ENCODE data around the gene ZNF99.
"Not testable (repeated sequence)": the region's sequence is repeated elsewhere in the genome, so short reads cannot be mapped to it uniquely, and the experiment has no call there.

The ZNF99 gene

DNA sequence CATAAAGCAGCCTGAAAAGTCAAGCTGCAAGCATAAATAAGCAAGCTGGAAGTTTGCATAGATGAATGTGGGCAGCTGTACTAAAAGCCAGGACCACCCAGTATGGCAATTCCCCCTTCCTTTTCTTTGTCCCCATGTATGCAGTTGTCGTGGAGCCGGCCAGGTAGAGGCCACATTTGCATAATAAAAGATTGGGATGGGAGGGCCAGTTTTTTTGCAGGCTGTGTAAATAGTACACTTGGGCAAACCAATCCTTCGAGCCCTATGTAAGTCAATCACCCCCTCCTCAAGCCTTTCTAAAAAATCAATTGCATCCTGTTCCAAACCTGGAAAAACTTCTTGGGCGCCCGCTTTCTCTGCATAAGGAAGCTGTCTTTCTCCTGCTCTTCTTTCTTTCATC is 13.1 kb upstream of the ZNF99 start:
- DNase-seq (ENCODE audit: low read depth) = no peak
- H3K4me3 ChIP-seq (ENCODE audit: low read length) = no peak overlapping the region
- TF ChIP-seq, protein P1, sequence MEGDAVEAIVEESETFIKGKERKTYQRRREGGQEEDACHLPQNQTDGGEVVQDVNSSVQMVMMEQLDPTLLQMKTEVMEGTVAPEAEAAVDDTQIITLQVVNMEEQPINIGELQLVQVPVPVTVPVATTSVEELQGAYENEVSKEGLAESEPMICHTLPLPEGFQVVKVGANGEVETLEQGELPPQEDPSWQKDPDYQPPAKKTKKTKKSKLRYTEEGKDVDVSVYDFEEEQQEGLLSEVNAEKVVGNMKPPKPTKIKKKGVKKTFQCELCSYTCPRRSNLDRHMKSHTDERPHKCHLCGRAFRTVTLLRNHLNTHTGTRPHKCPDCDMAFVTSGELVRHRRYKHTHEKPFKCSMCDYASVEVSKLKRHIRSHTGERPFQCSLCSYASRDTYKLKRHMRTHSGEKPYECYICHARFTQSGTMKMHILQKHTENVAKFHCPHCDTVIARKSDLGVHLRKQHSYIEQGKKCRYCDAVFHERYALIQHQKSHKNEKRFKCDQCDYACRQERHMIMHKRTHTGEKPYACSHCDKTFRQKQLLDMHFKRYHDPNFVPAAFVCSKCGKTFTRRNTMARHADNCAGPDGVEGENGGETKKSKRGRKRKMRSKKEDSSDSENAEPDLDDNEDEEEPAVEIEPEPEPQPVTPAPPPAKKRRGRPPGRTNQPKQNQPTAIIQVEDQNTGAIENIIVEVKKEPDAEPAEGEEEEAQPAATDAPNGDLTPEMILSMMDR (conservative IDR thresholded peaks at IDR 0.05; ENCODE audit: low read depth, low read length) = no peak

DNA sequence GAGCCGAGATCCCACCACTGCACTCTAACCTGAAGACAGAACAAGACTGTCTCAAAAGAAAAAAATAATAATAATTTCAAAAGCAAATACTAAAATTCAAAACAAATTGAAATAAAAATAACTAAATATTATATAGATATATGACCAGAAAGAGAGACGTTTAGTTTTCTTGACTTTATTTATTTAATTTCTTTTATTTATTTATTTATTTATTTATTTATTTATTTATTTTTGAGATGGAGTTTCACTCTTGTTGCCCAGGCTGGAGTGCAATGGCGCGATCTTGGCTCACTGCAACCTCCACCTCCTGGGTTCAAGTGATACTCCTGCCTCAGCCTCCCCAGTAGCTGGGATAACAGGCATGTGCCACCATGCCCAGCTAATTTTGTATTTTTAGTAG is 8.9 kb upstream of the ZNF99 start:
- not testable (repeated sequence) for H3K4me3 ChIP-seq (ENCODE audit: low read length); DNase-seq (ENCODE audit: low read depth)

DNA sequence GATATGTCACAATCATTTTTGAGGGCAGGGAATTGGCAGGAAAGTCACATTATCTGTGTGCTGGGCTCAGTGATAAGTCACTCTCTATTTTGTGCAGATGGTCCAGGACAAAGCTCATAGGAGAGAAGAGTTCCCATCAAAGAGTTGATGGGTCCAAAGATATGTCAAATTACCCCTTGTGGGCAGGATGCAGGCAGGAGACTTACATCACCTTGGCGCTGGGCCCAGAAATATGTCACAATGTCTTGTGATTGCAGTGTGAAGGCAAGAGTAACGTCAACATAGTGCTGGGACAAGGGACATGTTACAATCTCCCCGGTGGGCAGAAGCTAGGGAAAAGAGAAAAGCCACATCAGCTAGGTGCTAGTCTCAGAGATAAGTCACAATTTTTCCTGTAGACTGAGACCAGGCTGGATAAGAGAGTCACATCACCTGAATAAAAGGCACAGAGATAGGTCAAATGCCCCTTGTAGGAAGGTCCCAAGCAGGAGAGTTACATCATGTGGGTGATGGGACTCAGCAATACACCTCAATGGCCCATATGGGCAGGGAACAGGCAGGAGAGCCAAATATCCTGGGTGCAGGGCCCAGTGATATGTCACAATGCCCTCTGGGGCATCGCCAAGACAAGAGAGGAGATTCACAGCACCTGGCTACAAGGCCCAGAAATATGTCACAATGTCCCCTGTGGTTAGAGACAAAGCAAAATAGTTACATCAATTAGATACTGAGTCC is 47.9 kb downstream of the ZNF99 start:
- TF ChIP-seq, protein P1 (conservative IDR thresholded peaks at IDR 0.05; ENCODE audit: low read depth, low read length) = no peak
- H3K4me3 ChIP-seq (ENCODE audit: low read length) = no peak overlapping the region
- no peak for DNase-seq (ENCODE audit: low read depth)

DNA sequence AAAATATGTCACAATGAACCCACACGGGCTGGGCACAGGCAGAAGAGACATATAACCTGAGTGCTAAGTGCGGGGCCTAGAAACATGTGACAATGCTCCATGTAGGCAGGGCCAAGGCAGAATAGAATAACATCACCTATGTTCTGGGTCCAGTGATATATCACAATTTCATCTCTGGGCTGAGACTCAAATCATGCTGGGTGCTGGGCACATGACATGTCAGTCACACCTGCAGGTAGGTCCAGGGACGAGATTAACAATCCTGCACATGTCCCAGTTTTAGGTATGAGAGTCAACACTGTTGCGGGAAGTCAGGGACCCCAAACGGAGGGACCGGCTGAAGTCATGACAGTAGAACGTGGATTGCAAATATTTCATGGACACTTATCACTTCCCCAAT is 50.3 kb downstream of the ZNF99 start:
- no peak overlapping the region for H3K4me3 ChIP-seq (ENCODE audit: low read length)
- TF ChIP-seq, protein P1 (conservative IDR thresholded peaks at IDR 0.05; ENCODE audit: low read depth, low read length) = no peak
- no peak for DNase-seq (ENCODE audit: low read depth)

- not testable (repeated sequence) for DNase-seq (ENCODE audit: low read depth); H3K4me3 ChIP-seq (ENCODE audit: low read length)
These were observed 55.7 kb downstream of the ZNF99 start for GRCh38 chr19:22728214-22728613.

DNA sequence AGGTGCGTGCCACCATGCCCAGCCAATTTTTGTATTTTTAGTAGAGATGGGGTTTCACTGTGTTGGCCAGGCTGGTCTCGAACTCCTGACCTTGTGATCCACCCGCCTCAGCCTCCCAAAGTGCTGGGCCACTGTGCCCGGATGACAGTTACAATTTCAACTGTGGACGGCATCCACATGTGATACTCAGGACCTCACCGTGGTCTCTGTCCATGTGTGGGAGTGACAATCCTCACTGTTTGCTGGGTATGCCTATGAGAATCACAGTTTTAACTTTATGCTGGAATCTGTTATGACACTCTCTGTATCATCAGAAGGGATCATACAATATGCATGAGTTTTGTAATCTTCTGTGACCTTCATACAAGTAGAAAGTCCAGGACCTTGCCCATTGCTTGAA is 62.4 kb downstream of the ZNF99 start:
- H3K4me3 ChIP-seq (ENCODE audit: low read length); DNase-seq (ENCODE audit: low read depth): not testable (repeated sequence)

DNA sequence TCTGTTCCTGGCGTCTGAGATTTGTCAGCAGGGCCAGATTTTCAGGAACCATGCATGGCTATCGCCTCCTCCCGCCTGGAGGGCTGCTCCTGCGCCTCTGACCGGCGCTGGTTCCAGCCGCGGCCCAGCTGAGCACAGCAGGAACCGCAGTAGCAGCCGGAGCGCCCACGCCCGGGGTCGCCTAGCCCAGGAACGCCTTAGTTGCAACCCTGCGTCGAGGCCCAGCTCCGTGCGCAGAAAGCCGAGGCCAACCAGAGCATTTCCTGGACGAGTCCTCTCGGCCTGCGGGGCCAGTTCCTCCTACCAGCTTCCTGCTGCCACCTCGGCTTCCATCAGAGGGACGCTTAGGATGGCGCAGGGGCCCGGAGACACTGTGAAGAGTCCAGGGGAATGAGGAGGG is 75.0 kb downstream of the ZNF99 start:
- DNase-seq (ENCODE audit: low read depth) = no peak
- TF ChIP-seq, protein P1 (conservative IDR thresholded peaks at IDR 0.05; ENCODE audit: low read depth, low read length) = no peak
- H3K4me3 ChIP-seq (ENCODE audit: low read length) = no peak overlapping the region

GRCh38 chr19:22703096-22703495 is 80.9 kb downstream of the ZNF99 start:
- DNase-seq (ENCODE audit: low read depth); H3K4me3 ChIP-seq (ENCODE audit: low read length): not testable (repeated sequence)

DNA sequence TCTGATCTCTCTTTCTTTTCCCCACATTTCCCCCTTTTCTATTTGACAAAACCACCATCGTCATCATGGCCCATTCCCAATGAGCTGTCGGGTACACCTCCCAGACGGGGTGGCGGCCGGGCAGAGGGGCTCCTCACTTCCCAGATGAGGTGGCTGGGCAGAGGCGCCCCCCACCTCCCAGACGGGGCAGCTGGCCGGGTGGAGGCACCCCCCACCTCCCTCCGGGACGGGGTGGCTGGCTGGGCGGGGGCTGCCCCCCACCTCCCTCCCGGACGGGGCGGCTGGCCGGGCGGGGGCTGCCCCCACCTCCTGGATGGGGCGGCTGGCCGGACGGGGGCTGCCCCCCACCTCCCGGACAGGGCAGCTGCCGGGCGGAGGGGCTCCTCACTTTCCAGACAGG is 81.3 kb downstream of the ZNF99 start:
- DNase-seq (ENCODE audit: low read depth) = not testable (repeated sequence)

More for the DNA sequence above, 81.3 kb downstream of the ZNF99 start:
- not testable (repeated sequence) for H3K4me3 ChIP-seq (ENCODE audit: low read length)
